ENCODE data around the gene GET3. TPM values are rescaled to one million over a fixed set of nuclear protein-coding genes. Genes with fewer than 3 reads are reported as not detected.

GET3 gene
- total and polyA plus RNA-seq, 2 of the 13 experiments (the other 11 are each of a cell fraction or from before 2014, with no cell fraction given): 57.7 to 59.4 TPM

- TF ChIP-seq SATB2 (CRISPR knock-in tag; IDR thresholded peaks at IDR 0.05) (no peak), IRF1 (CRISPR knock-in tag; IDR thresholded peaks at IDR 0.05; ENCODE audit: low read depth) (no peak), ZNF232 (CRISPR knock-in tag; IDR thresholded peaks at IDR 0.05; ENCODE audit: borderline replicate concordance) (peak; percentile 37; the same call in 1 of the 2 replicates), TFDP1 (CRISPR knock-in tag; IDR thresholded peaks at IDR 0.05; ENCODE audit: borderline replicate concordance) (no peak), HNRNPLL (IDR thresholded peaks at IDR 0.05; ENCODE audit: low read depth, low read length, poor library complexity, severe bottlenecking) (no peak), HDAC6 (IDR thresholded peaks at IDR 0.05; ENCODE audit: low read depth, low read length) (no peak), ZIK1 (CRISPR knock-in tag; IDR thresholded peaks at IDR 0.05; ENCODE audit: borderline replicate concordance, low read depth) (no peak), ZNF720 (CRISPR knock-in tag; IDR thresholded peaks at IDR 0.05) (no peak), ETV6 (CRISPR knock-in tag; conservative IDR thresholded peaks at IDR 0.05) (no peak), TEAD2 (CRISPR knock-in tag; IDR thresholded peaks at IDR 0.05) (no peak), MTF1 (CRISPR knock-in tag; IDR thresholded peaks at IDR 0.05) (no peak), ZFP62 (CRISPR knock-in tag; IDR thresholded peaks at IDR 0.05) (no peak), SAP130 (CRISPR knock-in tag; IDR thresholded peaks at IDR 0.05; ENCODE audit: low read depth) (peak; percentile 38; the same call in 1 of the 2 replicates), ZC3H13 (CRISPR knock-in tag; IDR thresholded peaks at IDR 0.05) (no peak)
- TF ChIP-seq, protein P1, sequence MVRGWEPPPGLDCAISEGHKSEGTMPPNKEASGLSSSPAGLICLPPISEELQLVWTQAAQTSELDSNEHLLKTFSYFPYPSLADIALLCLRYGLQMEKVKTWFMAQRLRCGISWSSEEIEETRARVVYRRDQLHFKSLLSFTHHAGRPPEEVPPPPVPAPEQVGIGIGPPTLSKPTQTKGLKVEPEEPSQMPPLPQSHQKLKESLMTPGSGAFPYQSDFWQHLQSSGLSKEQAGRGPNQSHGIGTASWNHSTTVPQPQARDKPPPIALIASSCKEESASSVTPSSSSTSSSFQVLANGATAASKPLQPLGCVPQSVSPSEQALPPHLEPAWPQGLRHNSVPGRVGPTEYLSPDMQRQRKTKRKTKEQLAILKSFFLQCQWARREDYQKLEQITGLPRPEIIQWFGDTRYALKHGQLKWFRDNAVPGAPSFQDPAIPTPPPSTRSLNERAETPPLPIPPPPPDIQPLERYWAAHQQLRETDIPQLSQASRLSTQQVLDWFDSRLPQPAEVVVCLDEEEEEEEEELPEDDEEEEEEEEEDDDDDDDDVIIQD (CRISPR knock-in tag; IDR thresholded peaks at IDR 0.05; ENCODE audit: low read depth): no peak
- TF ChIP-seq, protein P2, sequence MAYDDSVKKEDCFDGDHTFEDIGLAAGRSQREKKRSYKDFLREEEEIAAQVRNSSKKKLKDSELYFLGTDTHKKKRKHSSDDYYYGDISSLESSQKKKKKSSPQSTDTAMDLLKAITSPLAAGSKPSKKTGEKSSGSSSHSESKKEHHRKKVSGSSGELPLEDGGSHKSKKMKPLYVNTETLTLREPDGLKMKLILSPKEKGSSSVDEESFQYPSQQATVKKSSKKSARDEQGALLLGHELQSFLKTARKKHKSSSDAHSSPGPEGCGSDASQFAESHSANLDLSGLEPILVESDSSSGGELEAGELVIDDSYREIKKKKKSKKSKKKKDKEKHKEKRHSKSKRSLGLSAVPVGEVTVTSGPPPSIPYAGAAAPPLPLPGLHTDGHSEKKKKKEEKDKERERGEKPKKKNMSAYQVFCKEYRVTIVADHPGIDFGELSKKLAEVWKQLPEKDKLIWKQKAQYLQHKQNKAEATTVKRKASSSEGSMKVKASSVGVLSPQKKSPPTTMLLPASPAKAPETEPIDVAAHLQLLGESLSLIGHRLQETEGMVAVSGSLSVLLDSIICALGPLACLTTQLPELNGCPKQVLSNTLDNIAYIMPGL (CRISPR knock-in tag; IDR thresholded peaks at IDR 0.05; ENCODE audit: borderline replicate concordance in 1 of 2, low read depth in 1 of 2): peak; percentile 72 to 92
- TF ChIP-seq, protein P3, sequence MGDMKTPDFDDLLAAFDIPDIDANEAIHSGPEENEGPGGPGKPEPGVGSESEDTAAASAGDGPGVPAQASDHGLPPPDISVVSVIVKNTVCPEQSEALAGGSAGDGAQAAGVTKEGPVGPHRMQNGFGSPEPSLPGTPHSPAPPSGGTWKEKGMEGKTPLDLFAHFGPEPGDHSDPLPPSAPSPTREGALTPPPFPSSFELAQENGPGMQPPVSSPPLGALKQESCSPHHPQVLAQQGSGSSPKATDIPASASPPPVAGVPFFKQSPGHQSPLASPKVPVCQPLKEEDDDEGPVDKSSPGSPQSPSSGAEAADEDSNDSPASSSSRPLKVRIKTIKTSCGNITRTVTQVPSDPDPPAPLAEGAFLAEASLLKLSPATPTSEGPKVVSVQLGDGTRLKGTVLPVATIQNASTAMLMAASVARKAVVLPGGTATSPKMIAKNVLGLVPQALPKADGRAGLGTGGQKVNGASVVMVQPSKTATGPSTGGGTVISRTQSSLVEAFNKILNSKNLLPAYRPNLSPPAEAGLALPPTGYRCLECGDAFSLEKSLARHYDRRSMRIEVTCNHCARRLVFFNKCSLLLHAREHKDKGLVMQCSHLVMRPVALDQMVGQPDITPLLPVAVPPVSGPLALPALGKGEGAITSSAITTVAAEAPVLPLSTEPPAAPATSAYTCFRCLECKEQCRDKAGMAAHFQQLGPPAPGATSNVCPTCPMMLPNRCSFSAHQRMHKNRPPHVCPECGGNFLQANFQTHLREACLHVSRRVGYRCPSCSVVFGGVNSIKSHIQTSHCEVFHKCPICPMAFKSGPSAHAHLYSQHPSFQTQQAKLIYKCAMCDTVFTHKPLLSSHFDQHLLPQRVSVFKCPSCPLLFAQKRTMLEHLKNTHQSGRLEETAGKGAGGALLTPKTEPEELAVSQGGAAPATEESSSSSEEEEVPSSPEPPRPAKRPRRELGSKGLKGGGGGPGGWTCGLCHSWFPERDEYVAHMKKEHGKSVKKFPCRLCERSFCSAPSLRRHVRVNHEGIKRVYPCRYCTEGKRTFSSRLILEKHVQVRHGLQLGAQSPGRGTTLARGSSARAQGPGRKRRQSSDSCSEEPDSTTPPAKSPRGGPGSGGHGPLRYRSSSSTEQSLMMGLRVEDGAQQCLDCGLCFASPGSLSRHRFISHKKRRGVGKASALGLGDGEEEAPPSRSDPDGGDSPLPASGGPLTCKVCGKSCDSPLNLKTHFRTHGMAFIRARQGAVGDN (CRISPR knock-in tag; IDR thresholded peaks at IDR 0.05): peak; percentile 51; the same call in 1 of the 2 replicates
Observed at GRCh38 chr19:12777217-12778016, 40.1 kb downstream of the GET3 start (continued).

Data from HepG2 (cell line).